HG03520 (cell line): ENCODE measurements around the gene TBX1.

Experiments
- ATAC-seq: cut with Tn5 transposase; IDR thresholded peaks from one replicate; pipeline ENCODE4 v1.9.1; 2021; ENCODE audit warnings: mild to moderate bottlenecking, moderate library complexity; ENCODE audit not compliant: unreplicated experiment

The TBX1 gene

GRCh38 chr22:19797086-19798002 lies 36.8 kb downstream of the TBX1 start:
- ATAC-seq = no peak

- no peak for ATAC-seq
Measured at GRCh38 chr22:19798003-19798665, 37.6 kb downstream of the TBX1 start.

- ATAC-seq = no peak
Measured at GRCh38 chr22:19798891-19799293, 38.3 kb downstream of the TBX1 start.

- ATAC-seq = no peak
Measured at GRCh38 chr22:19799322-19800190, 39.0 kb downstream of the TBX1 start.

- no peak for ATAC-seq
Measured at GRCh38 chr22:19800306-19800705, 39.7 kb downstream of the TBX1 start.

- ATAC-seq = no peak
Measured at GRCh38 chr22:19800761-19801244, 40.2 kb downstream of the TBX1 start.

GRCh38 chr22:19801340-19802000 lies 40.9 kb downstream of the TBX1 start:
- no peak for ATAC-seq

- ATAC-seq = no peak
Measured at GRCh38 chr22:19802001-19802893, 41.7 kb downstream of the TBX1 start.

- ATAC-seq = no peak
Measured at GRCh38 chr22:19802894-19803735, 42.5 kb downstream of the TBX1 start.

- no peak for ATAC-seq
Measured at GRCh38 chr22:19803736-19804267, 43.2 kb downstream of the TBX1 start.

- ATAC-seq = no peak
Measured at GRCh38 chr22:19805821-19806212, 45.2 kb downstream of the TBX1 start.

- ATAC-seq = no peak
Measured at GRCh38 chr22:19806213-19807160, 45.9 kb downstream of the TBX1 start.

GRCh38 chr22:19807161-19807913 lies 46.8 kb downstream of the TBX1 start:
- no peak for ATAC-seq

- ATAC-seq = no peak
Measured at GRCh38 chr22:19807914-19808872, 47.6 kb downstream of the TBX1 start.

- ATAC-seq = no peak
Measured at GRCh38 chr22:19808873-19809478, 48.4 kb downstream of the TBX1 start.
